Stomach (tissue), 4 donors: ENCODE measurements around the gene NRDE2.

Experiments
- CTCF ChIP-seq, 7 experiments: fragments of 450-650 bp in 4 of 7; fragments of 200-600 bp in 3 of 7; sonication (generic) in 3 of 7; IDR thresholded peaks; one replicate each; pipeline ENCODE4 v1.5.1; 2016 to 2019; ENCODE audit warnings: antibody characterized with exemption in 7 of 7, control low read depth in 2 of 7, mild to moderate bottlenecking in 1 of 7
- EP300 ChIP-seq: sonication (generic); formaldehyde crosslinking; IDR thresholded peaks from one replicate; pipeline ENCODE4 v1.6.1; 2017; ENCODE audit warnings: antibody characterized with exemption
- POLR2A ChIP-seq, 4 donors: fragments of 450-650 bp; IDR thresholded peaks; one replicate each; pipeline ENCODE4 v1.6.1; 2016; ENCODE audit warnings: antibody characterized with exemption in 4 of 4, control low read depth in 2 of 4, mild to moderate bottlenecking in 1 of 4, moderate library complexity in 1 of 4

DNA sequence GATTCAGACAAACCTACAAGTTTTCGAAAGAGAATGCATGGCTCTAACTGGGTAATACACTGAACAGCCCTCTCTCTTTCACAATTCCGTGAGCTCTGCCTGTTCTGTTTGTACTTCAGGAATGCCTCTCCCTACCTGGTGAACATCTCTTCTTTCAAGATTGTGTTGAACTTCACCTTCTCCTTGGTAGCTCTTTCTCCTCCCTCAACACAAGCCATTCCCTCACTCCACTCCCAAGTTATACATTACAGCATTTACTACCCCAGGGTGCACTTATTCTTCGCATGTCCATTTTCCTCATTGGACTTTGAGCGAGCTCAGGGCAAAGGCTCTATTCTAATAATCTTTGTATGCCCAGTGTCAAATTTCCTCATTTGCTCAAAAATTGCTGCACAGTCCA, 28.3 kb downstream of the NRDE2 start:
- TF ChIP-seq POLR2A (IDR thresholded peaks at IDR 0.05) (no peak), EP300 (no peak), CTCF (IDR thresholded peaks at IDR 0.05) (no peak)
